GM19463 (cell line): ENCODE measurements around the gene RPL5.

Experiments
- ATAC-seq: cut with Tn5 transposase; IDR thresholded peaks from one replicate; pipeline ENCODE4 v1.9.1; 2021; ENCODE audit warnings: mild to moderate bottlenecking, moderate library complexity; ENCODE audit not compliant: unreplicated experiment

RPL5 gene

GRCh38 chr1:92853299-92853698 is 21.5 kb downstream of the RPL5 start:
- ATAC-seq, result no peak

- ATAC-seq, result peak; percentile 44
Measured at GRCh38 chr1:92854101-92854785, 22.4 kb downstream of the RPL5 start.

GRCh38 chr1:92855236-92855635 is 23.4 kb downstream of the RPL5 start:
- ATAC-seq, result no peak

GRCh38 chr1:92857817-92858216 is 26.0 kb downstream of the RPL5 start:
- no peak for ATAC-seq

GRCh38 chr1:92858564-92859399 is 26.9 kb downstream of the RPL5 start:
- peak; percentile 38 for ATAC-seq

- no peak for ATAC-seq
Measured at GRCh38 chr1:92859400-92860039, 27.7 kb downstream of the RPL5 start.

GRCh38 chr1:92862605-92863004 is 30.8 kb downstream of the RPL5 start:
- ATAC-seq, result no peak

GRCh38 chr1:92864131-92864530 is 32.3 kb downstream of the RPL5 start:
- no peak for ATAC-seq

GRCh38 chr1:92870591-92870990 is 38.8 kb downstream of the RPL5 start:
- ATAC-seq, result no peak

- ATAC-seq, result no peak
Measured at GRCh38 chr1:92872719-92873118, 40.9 kb downstream of the RPL5 start.

- no peak for ATAC-seq
Measured at GRCh38 chr1:92874987-92875386, 43.1 kb downstream of the RPL5 start.

GRCh38 chr1:92876351-92876750 is 44.5 kb downstream of the RPL5 start:
- ATAC-seq, result no peak

GRCh38 chr1:92877081-92877711 is 45.4 kb downstream of the RPL5 start:
- ATAC-seq, result no peak

GRCh38 chr1:92877792-92878191 is 46.0 kb downstream of the RPL5 start:
- no peak for ATAC-seq

- no peak for ATAC-seq
Measured at GRCh38 chr1:92879316-92879968, 47.6 kb downstream of the RPL5 start.

- ATAC-seq, result no peak
Measured at GRCh38 chr1:92881391-92881790, 49.6 kb downstream of the RPL5 start.

- no peak for ATAC-seq
Measured at GRCh38 chr1:92882819-92883218, 51.0 kb downstream of the RPL5 start.

GRCh38 chr1:92883297-92883696 is 51.5 kb downstream of the RPL5 start:
- no peak for ATAC-seq

GRCh38 chr1:92884195-92884594 is 52.4 kb downstream of the RPL5 start:
- no peak for ATAC-seq

GRCh38 chr1:92886886-92887419 is 55.1 kb downstream of the RPL5 start:
- no peak for ATAC-seq

- no peak for ATAC-seq
Measured at GRCh38 chr1:92887465-92887864, 55.6 kb downstream of the RPL5 start.
